MM.1S (cell line): Measurements from ENCODE around the gene PDIA6.

Experiments used
- CTCF ChIP-seq: fragments of 300-600 bp; sonication (generic); IDR thresholded peaks from 2 replicates; pipeline ENCODE4 v1.5.1; 2016; ENCODE audit warnings: antibody characterized with exemption, low read length, mixed read lengths
- EZH2 ChIP-seq: fragments of 300-600 bp; sonication (generic); optimal IDR thresholded peaks from 2 replicates; pipeline ENCODE3; 2017; ENCODE audit warnings: low read depth, mild to moderate bottlenecking, antibody characterized with exemption, low read length, mixed read lengths
- EZH2phosphoT487 ChIP-seq: fragments of 300-600 bp; sonication (generic); IDR thresholded peaks from 2 replicates; pipeline ENCODE4 v1.6.1; 2018; ENCODE audit warnings: antibody characterized with exemption, low read length

GRCh38 chr2:10788855-10789254 lies 23.7 kb downstream of the PDIA6 start:
- TF ChIP-seq CTCF (no peak), EZH2phosphoT487 (no peak), EZH2 (no peak)
